SKM-1 treated with dmso at 0.1 percent for 144 hours (cell line): Measurements from ENCODE around the gene RNF103.
A peak's percentile ranks its signal among the peaks of the same experiment; 100 is the strongest.
"Not testable (repeated sequence)": the region's sequence is repeated elsewhere in the genome, so short reads cannot be mapped to it uniquely, and the experiment has no call there.

Experiments
- DNase-seq: peaks from one replicate; lab custom pipeline; 2025; ENCODE audit not compliant: unreplicated experiment; lab: John Stamatoyannopoulos, UW

RNF103 gene

DNA sequence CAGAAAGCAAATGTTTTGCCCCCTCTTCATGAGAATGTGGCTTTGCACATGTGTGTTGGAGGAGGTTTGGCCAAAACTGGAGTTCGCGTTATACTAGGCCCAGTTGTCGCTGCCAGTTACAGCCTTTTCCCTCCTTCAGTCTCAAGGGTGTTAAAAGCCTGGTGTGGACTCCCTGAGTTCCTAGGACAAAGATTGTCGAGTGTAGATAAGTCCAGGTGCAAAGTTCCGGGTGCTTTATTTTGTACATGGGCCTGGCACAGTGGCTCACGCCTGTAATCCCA, 542 bp upstream of the RNF103 start:
- DNase-seq, result no peak

DNA sequence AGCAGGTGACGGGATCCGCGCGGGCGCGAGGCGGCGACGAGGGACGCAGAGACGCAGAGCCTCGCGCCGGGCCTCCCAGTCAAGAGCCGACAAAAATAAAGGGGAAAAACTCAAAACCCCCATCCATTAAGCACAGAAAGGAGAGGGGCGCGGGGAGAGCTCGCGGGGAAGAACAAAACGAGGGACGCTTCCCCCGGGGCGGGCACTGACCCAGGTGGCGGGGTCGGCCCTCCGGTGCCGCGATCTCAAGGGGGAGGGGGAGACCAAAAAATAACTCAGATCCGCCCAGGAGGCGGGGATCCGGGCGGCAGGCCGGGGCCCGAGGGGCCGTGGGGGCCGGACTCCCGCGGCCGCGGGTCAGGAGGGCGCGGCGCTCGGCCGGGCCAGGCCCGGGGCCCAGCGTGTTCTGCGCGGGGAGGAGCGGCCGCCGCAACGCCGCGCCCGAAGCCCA, 597 bp downstream of the RNF103 start:
- DNase-seq, result peak; percentile 68

DNA sequence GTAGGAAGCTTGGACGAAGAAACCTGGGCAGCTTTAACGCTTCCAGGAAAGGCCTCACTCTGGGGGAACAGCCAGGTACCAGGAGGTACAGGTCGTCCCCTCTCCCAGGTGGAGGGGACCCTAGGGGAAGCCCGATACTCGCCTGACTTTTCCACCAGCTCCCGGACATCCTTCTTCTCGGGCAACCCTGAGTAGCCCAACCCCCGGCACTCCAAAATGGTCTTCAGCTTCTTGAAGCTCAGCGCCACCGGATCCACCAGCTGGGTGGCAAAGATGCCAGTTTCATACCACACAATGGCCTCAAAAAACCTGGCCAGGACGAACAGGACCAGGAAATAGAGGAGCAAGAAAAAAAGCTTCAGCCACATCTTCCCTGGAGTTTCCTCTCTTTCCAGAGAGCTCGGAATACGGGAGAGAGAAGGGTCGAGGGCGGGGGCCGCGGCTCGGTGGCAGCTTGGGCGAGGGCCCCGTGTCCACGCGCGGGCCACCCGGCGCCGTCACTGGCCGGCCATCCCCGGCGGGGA, 1.1 kb downstream of the RNF103 start:
- DNase-seq, result peak; percentile 51

DNA sequence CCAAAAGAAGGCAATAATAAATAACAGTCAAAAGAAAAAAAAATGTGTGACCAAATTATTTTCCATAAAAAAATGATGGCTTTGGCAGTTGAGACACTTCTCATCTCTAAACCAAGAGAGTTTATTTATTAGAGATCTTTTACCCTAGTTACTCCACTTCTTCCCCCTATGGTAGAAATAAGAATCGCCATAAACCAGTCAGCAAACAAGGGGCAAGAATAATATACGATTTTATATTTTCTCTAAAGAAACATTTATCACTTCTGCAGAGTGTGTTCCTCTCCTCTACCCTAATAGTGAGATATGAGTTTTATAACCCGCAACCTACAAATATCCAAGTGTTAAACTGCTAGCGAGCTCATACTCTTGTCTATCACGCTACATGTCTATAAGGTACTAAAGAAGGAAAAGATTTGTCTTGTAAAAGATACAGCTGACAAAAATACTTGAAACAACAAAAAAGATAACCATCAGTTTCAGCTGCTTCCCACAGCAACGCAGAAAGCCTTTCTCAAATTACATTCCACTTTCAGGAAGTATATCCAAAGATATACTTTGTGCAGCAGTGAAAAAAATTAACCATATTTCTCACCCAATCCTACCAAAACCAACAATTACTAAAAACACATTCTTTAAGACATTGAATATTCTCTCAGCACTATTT, 2.3 kb downstream of the RNF103 start:
- no peak for DNase-seq

DNA sequence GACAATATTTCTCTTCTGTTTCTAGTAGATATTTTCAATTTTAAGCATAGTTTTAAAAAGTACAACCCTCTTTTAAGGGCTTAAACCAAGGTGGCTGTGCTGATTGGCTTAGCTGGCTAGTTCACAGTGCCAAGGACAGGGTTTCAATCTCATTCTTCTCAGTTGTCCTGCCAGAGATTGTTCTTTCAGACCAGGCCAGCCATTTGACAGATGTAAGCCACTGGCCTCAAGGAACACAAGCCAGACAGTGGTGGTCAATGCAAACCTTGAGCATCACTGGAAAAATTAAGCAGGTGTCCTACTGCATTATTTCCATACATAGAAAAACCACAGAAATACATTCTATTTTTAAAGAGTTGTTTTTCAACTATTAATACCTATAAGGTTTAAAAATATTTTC, 5.9 kb downstream of the RNF103 start:
- DNase-seq, result no peak

DNA sequence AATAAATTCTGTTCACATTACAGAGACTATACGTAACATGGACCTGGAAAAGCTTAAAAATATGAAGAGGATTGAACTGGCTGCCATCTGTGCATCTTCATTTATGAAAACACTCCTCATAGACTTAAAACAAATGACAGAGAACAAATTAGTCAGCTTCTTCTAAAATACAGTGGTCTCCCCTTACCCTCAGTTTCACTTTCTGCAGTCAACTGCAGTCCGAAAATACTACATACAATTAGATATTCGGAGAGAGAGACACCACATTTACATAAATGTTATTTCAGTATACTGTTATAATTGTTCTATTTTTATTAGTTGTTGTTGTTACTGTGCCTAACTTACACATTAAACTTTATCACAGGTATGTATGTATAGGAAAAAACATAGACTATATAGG, 6.5 kb downstream of the RNF103 start:
- DNase-seq, result no peak

DNA sequence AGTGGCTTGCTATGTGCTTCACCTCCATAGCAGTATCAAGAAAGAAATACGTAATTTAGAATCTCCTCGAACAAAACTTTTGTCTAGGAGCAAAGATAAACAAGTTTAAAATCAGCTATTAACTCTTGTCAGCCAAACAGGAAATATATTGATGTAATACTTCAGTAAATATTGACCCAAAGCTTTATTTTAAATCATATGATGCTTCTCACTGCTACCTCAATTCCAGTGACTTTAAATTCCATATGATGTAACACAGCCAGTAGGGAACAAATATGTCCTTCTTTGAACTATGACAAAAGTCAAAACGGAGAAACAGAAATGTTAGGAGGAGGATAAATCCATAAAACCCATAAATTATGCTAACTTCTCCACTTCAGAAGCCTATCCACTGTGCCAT, 7.2 kb downstream of the RNF103 start:
- no peak for DNase-seq

DNA sequence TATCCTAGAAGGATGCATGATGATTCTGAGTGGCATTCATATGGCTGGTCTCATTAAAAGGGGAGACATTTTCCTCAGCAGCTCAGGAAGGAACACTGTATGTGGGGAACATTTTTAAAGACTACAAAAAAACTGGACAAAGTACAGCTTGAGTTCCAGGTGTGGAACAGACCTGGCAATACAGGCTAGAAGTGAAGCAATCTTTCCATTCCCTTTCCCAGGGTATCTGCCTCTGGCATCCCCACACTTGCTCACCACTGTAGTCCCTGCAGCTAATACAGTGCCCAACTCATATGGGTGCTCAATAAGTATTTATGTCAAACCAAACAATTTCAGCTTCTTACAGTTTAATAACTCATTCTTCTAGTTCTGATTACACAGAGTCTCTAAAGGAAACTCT, 8.1 kb downstream of the RNF103 start:
- DNase-seq, result no peak

DNA sequence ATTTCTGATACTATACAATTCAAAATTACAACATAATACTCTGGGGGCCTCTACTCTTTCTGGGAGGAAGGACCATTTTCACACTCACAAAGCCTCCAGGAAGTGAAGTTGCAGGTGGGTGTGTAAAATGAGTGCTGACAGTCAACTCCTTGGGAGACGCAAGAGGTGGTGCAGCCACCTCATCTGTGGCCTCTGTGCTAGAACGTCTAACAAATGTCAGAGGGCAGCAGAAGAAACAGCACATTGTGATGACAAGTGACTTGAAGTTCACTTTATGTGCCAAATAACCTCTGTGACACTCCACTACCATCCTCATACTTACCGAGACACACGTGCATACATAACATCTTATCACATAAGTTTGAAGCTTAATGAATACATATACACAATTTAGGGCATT, 10.2 kb downstream of the RNF103 start:
- DNase-seq, result no peak

DNA sequence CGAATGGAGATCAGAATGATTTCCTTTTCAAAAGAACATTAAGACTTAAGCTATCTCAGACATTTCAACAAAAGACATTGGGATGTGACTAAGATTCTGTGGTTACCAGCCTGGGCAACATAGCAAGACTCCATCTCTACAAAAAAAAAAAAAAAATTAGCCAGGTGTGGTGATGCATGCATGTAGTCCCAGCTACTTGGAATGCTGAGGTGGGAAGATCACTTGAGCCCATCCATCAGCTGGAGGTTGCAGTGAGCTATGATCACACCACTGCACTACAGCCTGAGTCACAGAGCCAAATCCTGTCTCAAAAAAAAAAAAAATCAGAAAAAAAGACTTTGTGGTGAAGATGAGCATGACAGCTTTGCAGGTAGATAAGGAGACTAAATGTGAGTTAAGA, 12.8 kb downstream of the RNF103 start:
- DNase-seq, result no peak

DNA sequence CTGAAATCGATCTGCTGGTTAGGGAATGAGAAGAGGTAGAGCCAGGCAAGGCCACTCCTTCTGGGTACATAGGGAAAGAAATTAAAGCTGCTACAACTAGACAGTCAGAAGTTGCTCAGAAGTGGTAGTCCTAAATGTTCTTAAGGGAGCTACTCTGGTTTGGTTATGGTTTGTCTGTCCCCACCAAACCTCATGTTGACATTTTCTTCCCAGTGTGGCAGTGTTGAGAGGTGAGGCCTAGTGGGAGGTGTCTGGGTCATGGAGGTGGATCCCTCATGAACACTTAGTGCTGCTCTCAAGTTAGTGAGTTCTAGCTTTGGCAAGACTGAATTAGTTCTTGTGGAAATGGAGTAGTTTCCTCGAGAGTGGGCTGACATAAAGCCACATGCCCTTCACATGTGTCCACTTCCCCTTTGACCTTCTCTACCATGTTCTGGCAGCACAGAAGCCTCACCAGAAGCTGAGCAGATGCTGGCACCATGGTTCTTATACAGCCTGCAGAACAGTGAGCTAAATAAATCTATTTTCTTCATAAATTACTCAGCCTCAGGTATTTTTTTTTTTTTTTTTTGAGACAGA, 14.7 kb downstream of the RNF103 start:
- DNase-seq, result no peak

DNA sequence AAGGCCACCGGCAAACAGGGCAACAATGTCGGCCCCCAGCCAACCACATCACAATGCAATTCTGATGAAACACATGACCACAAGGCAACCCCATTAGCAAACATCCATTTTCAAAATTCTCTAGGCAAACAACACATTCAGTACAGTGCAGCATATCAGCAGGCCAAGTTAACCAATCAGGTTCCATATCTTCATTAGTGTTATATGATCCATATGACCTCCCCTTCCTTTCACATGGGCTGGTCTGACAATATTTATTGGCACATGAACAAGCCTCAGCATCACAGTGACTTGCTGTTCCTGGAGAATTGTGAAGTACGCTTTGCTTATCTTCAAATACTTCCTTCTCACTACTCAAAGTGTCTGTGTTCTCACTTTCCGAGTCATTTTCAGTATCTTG, 19.8 kb downstream of the RNF103 start:
- DNase-seq, result no peak

DNA sequence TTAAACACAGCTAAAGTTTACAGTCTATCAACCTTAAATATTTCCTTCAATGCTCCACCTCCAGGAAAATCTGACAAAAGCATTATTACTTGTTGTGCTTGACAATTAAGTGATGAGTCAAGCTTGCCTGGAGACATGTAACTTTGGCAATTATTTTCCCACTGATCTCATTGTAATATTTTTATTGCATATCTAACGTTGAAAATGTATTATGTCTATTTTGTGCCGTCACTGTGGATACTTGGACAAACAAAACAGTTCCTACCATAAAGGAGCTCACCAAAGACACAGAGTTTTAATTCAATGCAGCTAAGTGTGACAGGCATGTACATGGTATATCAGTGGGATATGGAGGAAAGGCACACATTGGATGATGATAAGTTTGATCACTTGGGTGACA, 24.7 kb downstream of the RNF103 start:
- DNase-seq, result no peak

DNA sequence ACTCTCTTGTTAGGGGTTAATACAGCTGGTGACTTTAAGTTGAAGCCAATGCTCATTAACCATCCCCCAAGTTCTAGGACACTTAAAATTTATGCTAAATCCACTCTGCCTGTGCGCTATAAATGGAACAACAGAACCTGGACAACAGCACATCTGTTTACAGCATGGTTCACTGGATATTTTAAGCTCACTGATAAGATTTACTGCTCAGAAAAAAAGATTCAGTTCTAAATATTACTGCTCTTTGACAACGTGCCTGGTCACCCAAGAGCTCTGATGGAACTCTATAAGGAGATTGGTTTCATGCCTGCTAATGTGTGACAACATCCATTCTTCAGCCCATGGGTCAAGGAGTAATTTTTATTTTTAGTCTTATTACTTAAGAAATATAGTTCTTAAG, 27.5 kb downstream of the RNF103 start:
- no peak for DNase-seq

DNA sequence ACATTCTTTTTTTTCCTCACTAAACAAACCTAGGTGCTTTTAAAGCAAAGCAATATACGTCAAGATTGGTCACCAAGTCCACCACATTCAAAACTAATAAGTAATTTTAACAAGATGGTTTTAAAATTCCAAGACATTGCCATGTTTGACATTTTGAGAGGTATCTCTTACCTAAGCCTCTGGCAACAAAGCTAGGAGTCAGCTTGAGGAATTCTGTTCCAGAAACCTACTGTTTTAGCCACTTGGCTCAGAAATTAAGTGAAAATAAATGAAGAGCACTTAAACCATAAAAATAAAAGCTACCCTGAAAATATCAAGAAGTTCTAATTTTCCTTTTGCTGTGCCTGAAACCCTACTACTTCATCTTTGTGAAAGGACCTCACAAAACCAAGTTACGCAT, 30.4 kb downstream of the RNF103 start:
- DNase-seq, result no peak

DNA sequence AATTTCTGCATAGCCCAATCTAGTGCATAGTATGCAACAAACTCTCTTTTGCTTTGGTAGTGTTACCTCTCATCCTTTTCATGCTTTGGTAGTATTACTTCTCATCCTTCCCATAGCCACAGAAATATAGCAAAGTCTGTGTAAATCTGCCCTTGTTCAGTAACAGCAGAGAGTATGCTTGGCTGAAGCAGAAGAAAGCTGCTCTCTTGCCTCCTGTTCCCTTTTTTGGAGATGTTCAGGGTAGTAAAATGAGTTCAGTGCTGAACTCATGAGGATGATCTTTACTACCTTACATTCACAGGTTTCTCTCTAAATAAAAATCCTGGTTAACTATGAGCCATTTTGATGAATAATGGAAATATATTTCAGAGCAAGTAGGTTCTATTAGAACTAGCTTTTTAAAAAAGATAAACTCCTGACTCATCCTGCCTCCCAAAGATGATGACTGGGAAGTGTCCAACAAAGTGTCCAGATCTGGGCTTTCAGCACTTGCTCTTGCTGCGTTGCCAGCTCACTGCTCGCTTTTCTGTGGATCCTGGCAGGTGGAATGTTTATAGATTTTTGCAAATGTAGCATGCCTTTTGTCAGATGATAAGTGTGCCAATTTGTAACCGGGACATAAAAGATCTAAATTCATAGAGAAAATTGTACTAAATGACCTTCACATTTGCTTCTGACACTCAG, 31.0 kb downstream of the RNF103 start:
- no peak for DNase-seq

DNA sequence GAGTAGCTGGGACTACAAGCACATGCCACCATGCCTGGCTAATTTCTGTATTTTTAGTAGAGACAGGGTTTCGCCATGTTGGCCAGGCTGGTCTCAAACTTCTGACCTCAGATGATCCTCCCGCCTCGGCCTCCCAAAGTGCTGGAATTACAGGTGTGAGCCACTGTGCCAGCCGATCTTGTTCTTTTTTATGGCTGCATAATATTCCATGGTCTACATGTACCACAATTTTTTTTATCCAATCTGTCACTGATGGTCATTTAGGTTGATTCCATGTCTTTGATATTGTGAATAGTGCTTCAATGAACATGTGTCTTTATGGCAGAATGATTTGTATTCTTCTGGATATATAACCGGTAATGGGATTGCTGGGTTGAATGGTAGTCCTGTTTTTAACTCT, 34.0 kb downstream of the RNF103 start:
- DNase-seq, result not testable (repeated sequence)

DNA sequence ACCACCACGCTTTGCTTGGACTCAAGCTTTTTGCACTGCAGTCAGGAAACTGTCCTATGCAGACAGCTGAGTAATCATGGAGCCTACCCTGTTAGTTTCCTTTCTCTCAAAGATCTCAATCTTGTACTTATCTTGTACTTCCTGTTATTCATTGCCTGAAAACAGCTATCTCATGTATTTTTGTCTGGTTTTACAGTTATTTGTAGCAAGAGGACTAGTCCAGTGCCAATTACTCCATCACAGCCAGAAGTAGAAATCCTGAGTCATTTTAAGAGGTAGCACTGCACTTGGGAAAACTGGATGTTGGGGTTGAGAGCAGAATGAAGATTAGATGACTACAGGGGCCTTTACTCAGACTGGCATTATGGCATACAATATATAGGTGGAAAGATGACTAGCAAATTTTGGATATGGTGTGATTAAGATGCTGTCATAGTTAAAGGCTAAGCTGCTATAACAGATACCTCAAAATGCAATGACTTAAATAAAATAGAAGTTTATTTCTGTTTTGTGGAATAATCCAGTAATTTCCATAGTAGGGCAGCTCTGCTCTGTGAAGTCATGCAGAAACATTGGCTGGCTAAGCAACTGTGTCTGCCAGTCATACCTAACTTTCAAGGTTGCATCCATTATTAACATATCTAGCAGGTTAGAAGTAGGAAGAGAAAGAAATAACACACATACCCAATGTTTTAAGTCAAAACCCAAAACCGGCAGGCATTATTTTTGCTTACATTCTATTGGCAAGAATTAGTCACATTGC, 39.3 kb downstream of the RNF103 start:
- DNase-seq, result peak; percentile 31

DNA sequence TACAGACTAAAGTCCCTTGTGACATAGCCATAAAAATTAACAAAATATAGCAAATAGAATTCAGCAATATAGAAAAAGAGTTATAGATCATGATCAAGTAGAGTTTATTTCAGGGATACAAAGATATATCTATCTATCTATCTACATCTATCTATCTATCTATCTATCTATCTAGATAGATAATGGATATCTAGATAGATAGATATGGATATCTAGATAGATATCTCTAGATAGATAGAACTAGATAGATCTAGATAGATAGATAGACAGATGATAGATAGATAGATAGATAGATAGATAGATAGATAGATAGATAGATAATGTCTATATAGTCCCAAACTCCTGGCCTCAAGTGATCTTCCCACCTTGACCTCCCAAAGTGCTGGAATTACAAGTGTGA, 43.1 kb downstream of the RNF103 start:
- DNase-seq, result no peak

DNA sequence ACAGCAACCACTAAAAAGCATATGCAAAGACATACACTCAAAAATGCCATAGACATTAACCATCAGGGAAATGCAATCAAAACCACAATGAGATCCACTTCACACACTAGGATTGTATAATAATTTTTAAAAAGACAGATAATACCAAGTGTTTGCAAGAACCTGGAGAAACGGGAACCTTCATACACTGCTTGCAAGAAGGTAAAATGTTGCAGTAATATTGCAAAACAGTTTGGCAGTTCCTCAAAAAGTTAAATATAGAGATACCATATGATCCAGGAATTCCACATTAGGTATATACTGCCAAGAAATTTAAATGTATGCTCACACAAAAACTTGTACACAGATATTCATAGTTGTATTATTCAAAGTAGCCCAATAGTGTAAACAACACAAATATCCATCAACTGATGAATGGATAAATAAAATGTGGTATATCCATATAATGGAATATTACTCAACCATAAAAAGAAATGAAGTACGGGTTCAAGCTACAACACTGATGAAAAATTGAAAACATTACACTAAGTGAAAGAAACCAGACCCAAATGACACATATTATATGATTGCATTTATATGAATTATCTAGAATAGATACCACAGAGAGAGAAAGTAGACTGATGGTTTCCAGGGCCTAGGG, 45.7 kb downstream of the RNF103 start:
- peak; percentile 57 for DNase-seq

DNA sequence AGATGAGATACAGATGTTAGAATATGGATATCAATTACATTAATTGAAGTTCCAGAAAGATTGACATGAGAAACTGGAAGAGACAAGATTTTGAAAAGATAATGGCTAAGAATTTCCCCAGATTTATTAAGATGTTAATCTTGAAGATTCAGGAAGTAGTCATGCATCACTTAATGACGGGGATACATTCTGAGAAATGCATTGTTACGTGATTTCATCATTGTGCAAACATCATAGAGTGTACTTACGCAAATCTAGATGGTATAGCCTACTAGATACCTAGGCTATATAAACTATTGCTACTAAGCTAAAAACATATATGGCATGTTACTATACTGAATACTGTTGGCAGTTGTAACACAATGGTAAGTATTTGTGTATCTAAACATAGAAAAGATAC, 53.6 kb downstream of the RNF103 start:
- no peak for DNase-seq
